Measurements from ENCODE around the gene CRB2.

CRB2 gene

DNA sequence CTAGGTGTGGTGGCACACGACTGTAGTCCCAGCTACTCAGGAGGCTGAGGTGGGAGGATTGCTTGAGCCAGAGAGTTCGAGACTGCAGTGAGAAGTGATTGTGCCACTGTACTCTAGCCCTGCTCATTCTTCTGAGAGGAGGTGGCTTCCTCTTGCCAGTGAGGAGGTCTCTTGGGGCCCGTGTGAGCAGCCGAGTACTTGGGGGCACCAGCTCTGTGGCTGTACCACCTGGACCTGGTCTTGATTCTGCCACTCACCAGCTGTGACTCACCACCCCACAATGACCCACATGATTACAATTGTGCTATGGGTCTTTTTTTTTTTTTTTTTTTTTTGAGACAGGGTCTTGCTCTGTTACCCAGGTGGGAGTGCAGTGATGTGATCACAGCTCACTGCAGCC lies 18.0 kb upstream of the CRB2 start:
- DNase-seq (ENCODE audit: low spot score in 2 of 2) = no peak
- Mint-ChIP-seq H3K27ac (peak overlapping the region; percentile 97), H3K36me3 (peaks cover 17% of the 10 kb centered on the region), H3K9me3 (no peaks in the 10 kb centered on the region), H3K4me3 (peak overlapping the region; percentile 78), H3K4me1 (peaks cover 55% of the 10 kb centered on the region)
- ATAC-seq = no peak

DNA sequence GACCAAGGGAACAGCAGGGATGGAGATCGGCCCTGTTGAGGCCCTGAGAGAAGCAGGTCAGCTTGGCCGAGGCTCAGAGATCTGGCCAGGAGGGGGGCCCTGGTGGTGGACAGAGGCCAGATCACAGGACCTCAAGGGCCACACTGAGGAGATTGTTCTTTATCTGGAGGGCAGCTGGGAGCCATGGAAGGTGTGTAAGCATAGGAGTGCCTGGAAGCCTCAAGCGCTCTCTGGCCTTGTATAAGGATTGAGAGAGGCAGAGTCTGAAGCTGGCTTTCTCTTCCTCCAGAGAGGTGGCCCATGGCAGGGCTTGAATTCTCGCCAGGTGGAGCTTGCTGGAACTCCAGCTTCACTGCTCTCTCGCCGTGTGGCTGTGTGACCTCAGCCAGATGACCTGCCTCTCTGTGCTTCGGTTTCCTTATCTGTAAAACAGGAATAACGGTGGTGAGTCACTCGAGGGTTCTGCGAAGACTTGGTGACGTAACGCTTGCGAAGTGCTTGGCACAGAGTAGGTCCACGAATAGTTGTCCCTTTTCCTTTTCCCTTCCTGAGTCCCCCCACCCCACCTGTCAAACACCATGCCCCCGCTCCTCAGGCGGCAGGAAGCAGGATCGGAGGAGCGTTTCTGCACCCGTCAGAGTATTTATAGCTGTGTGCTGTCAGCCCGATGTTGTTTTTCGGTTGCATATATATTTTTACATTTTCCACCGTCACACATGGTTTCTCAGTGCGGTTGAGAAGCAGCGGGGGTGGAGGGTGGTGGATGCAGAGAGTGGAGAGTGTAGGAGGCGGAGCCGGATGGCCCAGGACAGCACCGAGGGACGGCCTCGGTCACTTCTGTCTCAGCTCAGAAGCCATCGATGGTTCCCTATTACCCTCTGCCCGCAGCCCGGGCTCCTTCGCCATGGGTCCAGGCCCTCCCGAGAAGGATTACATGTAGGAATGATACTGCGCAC lies 17.0 kb upstream of the CRB2 start:
- H3K36me3 Mint-ChIP-seq = peaks cover 17% of the 10 kb centered on the region
- H3K9me3 Mint-ChIP-seq = no peaks in the 10 kb centered on the region
- H3K4me1 Mint-ChIP-seq = peaks cover 52% of the 10 kb centered on the region
- DNase-seq (ENCODE audit: low spot score in 2 of 2) (peak; percentile 64 to 88), ATAC-seq (peak; percentile 86)
- H3K4me3 Mint-ChIP-seq = peak overlapping the region; percentile 78
- H3K27ac Mint-ChIP-seq = peak overlapping the region; percentile 97

- Mint-ChIP-seq H3K4me3 (peak overlapping the region; percentile 78), H3K4me1 (peaks cover 52% of the 10 kb centered on the region), H3K9me3 (no peaks in the 10 kb centered on the region), H3K27ac (peak overlapping the region; percentile 97), H3K36me3 (peaks cover 17% of the 10 kb centered on the region)
- ATAC-seq = peak; percentile 82
- DNase-seq (ENCODE audit: low spot score in 2 of 2) = peak; percentile 20 to 72
Observed at GRCh38 chr9:123339666-123340510, 16.1 kb upstream of the CRB2 start.

DNA sequence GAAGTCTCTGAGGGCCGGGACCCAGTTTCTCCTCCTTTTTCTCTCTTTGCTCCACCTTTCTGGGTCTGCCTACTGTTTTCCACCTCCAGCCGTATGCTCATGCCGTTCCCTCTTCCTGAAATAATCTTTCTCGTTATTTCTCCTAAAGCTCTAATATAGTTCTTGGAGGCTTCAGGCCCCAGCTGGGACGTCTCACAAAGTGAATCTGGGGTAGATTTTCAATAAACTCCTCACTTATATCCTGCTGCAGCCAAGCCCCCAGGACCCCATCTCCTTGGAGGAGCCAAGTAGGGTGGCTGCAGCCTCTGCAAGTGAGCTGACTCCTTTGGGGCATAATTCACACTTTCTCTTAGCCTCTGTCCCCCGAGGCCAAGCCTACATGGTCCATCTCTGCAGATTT lies 14.2 kb upstream of the CRB2 start:
- DNase-seq (ENCODE audit: low spot score in 2 of 2) = no peak
- Mint-ChIP-seq H3K4me1 (peaks cover 46% of the 10 kb centered on the region), H3K4me3 (no peak overlapping the region), H3K27ac (peak overlapping the region; percentile 97), H3K9me3 (no peaks in the 10 kb centered on the region), H3K36me3 (peaks cover 17% of the 10 kb centered on the region)
- no peak for ATAC-seq

DNA sequence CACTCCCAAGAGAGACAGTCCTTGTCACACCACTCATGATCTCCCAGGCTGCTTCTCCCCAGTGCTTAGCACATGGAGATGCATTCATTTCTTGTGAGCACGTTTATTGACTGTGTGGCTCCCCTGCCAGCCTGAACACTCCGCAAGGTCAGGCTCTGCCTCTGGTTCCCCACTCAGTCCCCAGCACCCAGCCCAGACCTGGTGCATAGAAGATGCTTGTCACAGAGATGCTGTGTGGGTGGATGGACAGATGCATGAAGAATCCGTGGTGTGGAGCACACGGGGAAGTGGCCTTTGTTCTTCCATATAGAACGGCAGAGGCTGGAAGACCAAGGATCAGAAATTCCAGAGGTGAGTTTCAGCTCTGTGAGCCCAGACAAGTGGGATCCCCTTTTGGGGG lies 13.8 kb upstream of the CRB2 start:
- Mint-ChIP-seq H3K36me3 (peaks cover 17% of the 10 kb centered on the region), H3K27ac (peak overlapping the region; percentile 97), H3K9me3 (no peaks in the 10 kb centered on the region), H3K4me1 (peaks cover 46% of the 10 kb centered on the region), H3K4me3 (no peak overlapping the region)
- DNase-seq (ENCODE audit: low spot score in 2 of 2) = no peak
- no peak for ATAC-seq

DNA sequence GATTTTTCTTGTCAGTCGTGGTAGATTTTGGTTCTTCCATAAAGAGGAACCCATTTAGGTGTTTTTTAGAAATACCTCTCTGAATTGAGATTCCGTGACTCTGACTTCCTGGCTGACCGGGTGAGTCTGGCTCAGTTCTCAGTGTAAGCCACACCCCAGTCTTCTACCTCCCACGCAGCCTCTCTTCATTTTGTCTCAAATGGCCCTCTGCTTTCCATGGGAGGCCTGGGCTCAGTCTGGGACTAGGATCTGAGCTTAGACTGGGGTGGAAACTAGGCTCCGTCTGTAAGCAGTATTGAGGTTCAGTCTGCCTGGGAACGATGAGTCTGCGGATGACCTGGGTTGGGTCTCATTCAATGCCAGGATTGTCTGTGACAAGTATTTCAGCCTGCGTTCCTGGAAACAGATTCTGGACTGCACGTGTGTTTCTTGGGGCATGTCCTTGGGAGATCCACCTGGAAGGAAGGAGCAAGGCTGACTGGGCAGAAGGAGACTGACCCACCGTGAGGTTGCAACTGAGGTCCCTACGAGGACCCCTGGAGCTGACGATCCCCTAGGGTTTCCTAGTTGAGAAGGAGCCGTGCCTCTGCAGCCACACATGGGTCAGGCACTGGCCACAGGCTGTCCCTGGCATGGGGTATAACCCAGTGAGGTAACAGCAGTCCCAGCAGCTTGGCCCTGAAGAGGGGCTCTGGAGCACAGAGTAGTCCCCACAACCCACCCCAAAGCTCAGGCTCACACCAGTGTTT lies 12.4 kb upstream of the CRB2 start:
- Mint-ChIP-seq H3K4me3 (no peak overlapping the region), H3K36me3 (peaks cover 17% of the 10 kb centered on the region), H3K9me3 (no peaks in the 10 kb centered on the region), H3K4me1 (peaks cover 37% of the 10 kb centered on the region), H3K27ac (no peak overlapping the region)
- no peak for ATAC-seq
- DNase-seq (ENCODE audit: low spot score in 2 of 2) = no peak

DNA sequence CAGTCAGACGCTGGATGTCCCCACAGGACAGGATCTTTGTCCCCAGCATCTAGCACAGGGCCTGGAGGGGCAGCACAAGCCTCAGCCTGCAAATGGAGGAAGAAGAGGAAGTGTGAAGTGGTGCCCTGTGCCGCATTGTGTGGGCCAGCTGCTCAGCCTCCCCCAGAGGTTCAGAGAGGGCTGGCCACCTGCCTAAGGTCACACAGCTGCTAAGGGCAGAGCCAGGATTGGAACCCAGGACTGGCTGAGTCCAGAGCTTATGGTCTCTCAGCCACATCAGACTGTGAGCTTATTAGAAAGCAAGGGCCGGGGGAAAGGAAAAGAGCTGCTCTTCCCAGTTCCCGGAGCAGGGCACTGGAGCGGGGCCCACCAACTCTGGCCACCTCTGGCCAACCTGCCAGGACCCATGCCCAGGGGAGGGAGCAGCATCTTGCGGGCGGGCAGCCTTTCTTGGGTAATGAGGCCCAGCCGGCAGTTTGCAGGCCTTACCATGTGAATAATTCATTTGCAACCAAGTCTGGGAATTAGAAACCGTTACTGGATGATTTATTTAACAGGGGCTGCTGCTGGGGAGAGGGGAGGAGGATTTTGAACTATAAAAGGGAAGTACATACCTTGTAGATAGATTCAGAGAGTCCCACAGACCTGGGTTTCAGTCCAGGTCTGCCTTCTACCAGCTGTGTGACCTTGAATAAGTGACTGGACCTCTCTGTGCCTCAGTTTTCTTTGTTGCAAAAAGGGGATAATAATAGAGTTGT lies 11.6 kb upstream of the CRB2 start:
- DNase-seq (ENCODE audit: low spot score in 2 of 2) (no peak), ATAC-seq (no peak)
- Mint-ChIP-seq H3K27ac (no peak overlapping the region), H3K4me1 (peaks cover 30% of the 10 kb centered on the region), H3K4me3 (no peak overlapping the region), H3K9me3 (no peaks in the 10 kb centered on the region), H3K36me3 (peaks cover 11% of the 10 kb centered on the region)

DNA sequence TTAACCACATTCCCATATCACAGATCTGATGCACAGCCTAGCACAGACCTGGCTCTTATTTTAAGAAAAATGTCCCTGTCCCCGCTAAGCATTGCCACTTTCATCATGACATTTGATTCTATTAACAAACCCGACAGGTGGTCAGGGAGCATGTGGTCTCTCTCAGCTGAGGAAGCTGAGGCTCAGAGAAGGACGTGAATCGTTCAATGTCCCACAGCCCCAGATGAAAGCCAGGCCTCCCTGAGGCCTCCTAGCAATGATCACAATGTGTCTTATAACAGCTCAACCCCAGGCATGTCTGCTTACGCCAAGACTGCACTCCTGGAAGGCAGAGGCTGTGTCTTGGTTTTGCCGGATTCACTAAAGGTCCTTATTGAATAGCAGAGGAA lies 10.4 kb upstream of the CRB2 start:
- H3K27ac Mint-ChIP-seq = peak overlapping the region; percentile 16
- H3K9me3 Mint-ChIP-seq = no peaks in the 10 kb centered on the region
- no peak overlapping the region for H3K4me3 Mint-ChIP-seq
- peaks cover 25% of the 10 kb centered on the region for H3K4me1 Mint-ChIP-seq
- DNase-seq (ENCODE audit: low spot score in 2 of 2) (no peak), ATAC-seq (no peak)
- H3K36me3 Mint-ChIP-seq = no peaks in the 10 kb centered on the region

DNA sequence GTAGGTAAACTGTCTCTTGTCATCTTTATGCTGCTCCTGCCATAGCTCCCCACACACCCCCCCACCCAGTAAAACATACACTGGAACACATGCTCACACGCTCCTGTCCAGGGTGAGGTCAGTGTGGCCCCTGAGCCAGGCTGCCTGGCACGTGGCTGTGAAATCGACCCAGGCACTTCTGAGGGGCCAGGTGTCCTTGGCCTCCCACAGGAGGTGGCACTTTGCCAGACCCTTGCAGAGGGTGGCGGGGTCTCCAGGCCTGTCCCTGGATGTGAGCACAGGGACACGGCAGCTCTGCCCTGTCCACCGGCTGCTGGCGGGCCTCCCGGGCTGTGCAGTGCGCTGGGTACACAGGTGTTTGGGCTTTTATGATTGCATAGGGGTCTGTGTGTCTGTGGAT lies 10.0 kb upstream of the CRB2 start:
- Mint-ChIP-seq H3K4me1 (peaks cover 21% of the 10 kb centered on the region), H3K9me3 (no peaks in the 10 kb centered on the region), H3K4me3 (no peak overlapping the region), H3K27ac (peak overlapping the region; percentile 16), H3K36me3 (no peaks in the 10 kb centered on the region)
- ATAC-seq (no peak), DNase-seq (ENCODE audit: low spot score in 2 of 2) (no peak)

DNA sequence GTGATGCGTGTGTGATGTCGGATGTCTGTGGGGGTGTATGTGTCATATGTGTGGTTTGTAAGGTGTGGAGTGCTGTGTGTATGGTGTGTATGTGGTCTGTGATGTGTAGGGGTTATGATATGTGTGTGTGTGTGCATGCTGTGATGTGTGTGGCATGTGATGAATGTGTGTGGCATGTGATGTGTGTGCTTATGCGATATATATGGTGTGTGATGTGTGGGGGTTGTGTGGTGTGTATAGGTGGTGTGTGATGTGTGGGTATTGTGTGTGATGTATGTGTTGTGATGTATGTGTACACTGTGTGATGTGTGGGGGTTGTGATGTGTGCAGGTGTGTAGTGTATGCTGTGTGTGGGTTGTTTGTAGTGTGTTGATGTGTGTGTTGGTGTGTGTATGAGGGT lies 9.2 kb upstream of the CRB2 start:
- Mint-ChIP-seq H3K36me3 (no peaks in the 10 kb centered on the region), H3K27ac (no peak overlapping the region), H3K9me3 (no peaks in the 10 kb centered on the region), H3K4me3 (no peak overlapping the region), H3K4me1 (peaks cover 13% of the 10 kb centered on the region)
- DNase-seq (ENCODE audit: low spot score in 2 of 2) (no peak), ATAC-seq (no peak)

- no peak overlapping the region for H3K4me3 Mint-ChIP-seq
- H3K9me3 Mint-ChIP-seq = no peaks in the 10 kb centered on the region
- no peaks in the 10 kb centered on the region for H3K36me3 Mint-ChIP-seq
- ATAC-seq = no peak
- DNase-seq (ENCODE audit: low spot score in 2 of 2) = no peak
- no peak overlapping the region for H3K27ac Mint-ChIP-seq
- H3K4me1 Mint-ChIP-seq = peaks cover 8% of the 10 kb centered on the region
Observed at GRCh38 chr9:123347289-123348060, 8.5 kb upstream of the CRB2 start.

DNA sequence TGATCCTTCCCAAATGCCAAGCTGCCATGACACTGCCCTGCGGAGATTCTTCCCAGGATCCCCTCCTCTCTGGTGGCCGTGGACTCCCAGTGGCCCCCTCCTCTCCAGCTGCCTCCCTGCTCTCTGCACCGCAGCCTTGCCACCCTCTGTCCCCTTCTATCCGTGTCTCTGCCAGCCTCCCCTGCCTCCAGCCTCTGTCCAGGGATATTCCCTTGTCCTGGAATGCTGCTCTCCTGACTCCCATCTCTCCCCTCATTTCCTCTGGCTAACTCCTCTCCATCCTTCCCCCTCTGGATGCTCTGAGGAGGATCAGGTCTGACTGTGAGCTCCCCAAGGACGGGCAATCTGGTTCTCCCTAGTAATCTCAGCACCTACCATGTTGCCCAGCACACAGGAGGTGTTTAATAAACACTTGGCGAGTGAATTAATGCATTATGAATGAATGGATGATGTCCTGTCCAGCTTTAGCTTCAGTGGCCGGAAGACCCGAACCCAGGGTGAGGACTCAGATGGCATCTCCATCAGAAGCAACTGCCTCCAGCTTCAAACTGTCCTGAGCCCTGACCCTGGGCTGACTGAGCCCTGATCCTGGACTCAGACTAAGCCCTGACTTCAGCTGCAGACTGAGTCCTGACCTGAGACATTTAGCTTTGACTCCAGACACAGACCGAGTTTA lies 7.5 kb upstream of the CRB2 start:
- no peak overlapping the region for H3K4me3 Mint-ChIP-seq
- H3K36me3 Mint-ChIP-seq = no peaks in the 10 kb centered on the region
- DNase-seq (ENCODE audit: low spot score in 2 of 2) (no peak), ATAC-seq (no peak)
- no peak overlapping the region for H3K27ac Mint-ChIP-seq
- H3K4me1 Mint-ChIP-seq = peaks cover 8% of the 10 kb centered on the region
- no peaks in the 10 kb centered on the region for H3K9me3 Mint-ChIP-seq

DNA sequence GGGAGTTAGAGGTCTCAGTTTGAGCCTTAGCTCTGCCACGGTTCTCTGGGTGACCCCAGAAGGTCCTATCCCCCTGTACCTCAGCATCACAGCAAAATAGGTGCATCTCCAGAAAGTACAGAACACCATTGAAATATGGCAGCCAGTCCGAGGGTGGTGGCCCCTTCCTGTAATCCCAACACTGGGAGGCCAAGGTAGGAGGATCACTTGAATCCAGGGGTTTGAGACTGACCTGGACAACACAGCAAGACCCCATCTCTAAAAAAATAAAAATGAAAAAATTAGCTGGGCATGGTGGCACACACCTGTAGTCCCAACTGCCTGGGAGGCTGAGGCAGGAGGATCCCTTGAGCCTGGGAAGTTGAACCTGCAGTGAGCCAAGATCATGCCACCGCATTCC lies 7.0 kb upstream of the CRB2 start:
- no peak overlapping the region for H3K27ac Mint-ChIP-seq
- no peak for ATAC-seq
- H3K4me3 Mint-ChIP-seq = no peak overlapping the region

More for the DNA sequence above, 7.0 kb upstream of the CRB2 start:
- no peak for DNase-seq (ENCODE audit: low spot score in 2 of 2)
- Mint-ChIP-seq H3K9me3 (no peaks in the 10 kb centered on the region), H3K4me1 (peaks cover 12% of the 10 kb centered on the region), H3K36me3 (no peaks in the 10 kb centered on the region)

Measured in stimulated activated effector memory CD8-positive, alpha-beta T cell treated with anti-CD3 and anti-CD28 coated beads, Interleukin-12 subunit alpha, Interleukin-12 subunit beta, amount 100 ng/mL, for 72 hours (primary cell).